NCI-H524 (cell line): Measurements from ENCODE around the gene MXRA5.
"Not testable (repeated sequence)": the region's sequence is repeated elsewhere in the genome, so short reads cannot be mapped to it uniquely, and the experiment has no call there.

Experiments used
- DNase-seq, 2 experiments: peaks; one replicate each; lab custom pipeline; 2025; lab: John Stamatoyannopoulos, UW

MXRA5 gene

DNA sequence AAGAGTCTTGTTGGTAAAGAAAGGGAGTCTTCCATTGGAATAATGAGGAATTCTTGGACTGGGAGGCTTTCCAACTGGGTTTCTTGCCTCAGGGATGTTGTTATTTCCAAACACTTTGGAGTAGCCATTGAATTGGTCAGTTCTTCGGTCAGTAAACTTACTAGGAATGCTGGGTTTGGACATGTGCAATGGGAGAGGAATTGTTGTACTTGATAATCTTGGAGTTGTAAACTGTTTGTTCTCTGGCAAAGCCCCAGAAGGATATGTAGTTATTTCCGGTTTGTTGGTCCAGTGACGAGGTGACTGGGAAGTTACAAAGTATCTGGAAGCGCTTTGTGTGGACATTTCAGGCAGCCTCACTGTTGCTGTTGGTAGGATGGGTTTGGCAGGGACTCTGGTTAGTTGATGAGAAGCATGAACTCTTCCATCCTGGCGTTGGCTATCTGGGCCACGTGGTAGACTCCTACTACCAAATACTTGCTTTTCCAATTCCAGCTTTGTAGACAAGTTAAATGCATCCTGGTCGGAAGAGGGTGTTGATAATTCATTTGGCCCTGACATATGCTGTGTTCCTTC, 25.9 kb downstream of the MXRA5 start:
- no peak for DNase-seq

DNA sequence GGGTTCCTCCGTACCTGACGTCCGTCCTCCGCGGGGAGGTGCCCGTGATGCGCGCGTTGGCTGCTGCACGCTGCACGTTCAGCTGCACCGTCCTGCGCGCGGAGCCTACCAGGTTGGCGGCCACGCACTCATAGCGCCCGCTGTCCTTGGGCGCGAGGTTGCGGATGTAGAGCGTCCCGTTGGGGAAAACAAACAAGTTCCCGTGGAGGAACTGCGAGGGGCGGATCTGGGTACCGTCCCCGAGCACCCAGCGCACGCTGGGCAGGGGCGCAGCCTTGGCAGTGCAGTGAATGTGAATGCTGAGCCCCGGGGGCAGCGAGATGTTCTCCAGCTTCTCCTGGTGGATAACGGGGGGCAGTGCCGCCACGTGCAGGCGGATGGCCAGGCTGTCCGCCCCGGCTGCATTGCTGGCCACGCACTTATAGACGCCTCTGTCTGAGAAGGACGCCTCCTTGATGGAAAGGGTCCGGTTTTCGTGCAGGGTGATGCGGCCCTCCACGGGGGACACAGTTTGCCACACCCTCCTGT, 29.2 kb downstream of the MXRA5 start:
- no peak for DNase-seq

DNA sequence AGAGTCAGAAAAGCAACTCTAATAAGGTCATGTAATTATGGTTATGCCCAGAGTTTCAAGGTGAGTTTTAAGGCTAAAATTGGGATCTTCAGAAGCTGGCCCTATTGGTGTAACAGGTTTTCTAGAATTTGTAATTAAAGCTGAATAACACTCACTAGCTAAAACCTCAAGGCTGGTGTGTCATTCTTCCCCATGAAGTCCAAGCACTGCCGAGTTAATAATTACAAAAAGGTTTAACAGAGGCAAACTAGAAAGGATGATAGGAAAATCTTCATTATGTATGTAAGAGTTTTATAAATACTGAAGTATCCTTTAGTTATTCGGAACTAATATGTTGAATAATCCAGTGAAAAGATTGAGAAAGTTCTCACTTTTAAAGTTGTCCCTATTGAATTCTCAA, 34.3 kb downstream of the MXRA5 start:
- DNase-seq: no peak

DNA sequence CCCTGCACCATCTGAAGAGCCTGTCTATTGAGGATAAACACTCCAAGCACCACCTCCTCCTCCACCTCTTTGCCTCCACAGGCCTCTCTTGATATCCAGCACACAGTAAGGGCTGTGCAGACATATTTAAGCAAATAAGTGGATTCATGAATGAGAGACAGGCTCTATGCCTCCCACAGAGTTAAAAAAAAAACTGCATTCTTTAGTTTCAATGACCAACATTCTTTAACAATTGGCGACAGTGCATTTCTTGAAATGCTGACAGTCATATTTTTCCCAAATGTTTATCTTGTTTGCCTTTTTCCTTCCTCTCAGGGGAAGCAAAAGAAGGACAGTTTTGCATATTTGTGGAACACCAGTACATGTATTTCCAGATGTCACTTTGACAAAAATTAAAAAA, 38.6 kb downstream of the MXRA5 start:
- DNase-seq: no peak

DNA sequence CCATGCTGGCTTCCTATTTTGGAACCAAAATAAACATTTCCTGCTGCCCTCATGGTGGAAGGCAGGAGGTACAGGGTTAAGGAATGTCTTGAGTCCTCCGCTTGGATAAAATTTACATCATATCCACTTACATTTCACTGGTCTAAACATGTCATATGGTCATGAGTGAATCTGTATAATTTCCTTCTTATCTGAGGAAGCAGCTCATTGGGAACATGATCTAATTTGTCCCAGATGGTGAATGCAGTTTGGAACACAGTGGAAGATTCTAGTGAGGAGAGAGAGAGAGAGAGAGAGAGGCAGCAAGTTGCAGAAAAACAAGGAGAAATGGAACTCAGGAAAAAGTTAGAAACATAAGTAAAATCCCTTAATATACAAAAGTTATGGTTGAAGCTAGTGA, 46.8 kb downstream of the MXRA5 start:
- DNase-seq: no peak

DNA sequence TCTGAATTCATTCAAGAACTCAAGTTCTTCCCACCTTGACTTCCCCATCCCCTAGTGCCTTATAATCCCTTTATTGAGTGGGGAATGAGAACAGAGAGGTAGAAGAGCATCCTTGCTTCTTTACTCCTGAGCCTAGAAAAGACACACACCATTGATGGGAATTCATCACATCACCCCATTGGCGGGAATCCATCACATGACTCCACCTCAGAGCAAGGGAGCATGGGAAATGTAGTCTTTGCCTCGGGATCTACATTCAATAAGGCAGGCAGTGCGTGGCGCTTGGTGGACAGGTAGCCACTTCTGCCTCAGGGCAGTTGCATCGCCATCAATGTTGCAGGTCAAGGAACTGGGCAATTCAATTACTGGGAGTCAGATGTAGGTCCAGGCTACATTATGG, 50.7 kb downstream of the MXRA5 start:
- peak; percentile 2 to 43 for DNase-seq

DNA sequence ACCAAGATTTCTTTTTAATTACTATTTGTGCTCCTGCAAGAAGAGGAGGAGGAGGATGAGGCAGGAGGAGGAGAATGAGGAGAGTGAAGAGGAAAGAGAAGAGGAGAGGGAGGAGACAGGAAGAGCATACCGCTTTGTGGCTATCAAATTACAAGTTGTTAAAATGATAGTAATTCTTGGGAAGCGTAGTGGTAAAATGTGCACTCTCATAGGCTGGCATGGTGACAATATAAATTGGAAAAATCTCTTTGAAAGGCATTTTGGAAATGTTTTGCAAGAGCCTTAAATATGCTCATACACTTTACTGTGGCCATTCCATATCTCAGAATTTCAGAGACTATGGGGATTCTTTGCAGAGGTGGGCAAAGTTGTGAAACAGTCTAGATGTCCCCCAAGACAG, 53.2 kb downstream of the MXRA5 start:
- no peak for DNase-seq

DNA sequence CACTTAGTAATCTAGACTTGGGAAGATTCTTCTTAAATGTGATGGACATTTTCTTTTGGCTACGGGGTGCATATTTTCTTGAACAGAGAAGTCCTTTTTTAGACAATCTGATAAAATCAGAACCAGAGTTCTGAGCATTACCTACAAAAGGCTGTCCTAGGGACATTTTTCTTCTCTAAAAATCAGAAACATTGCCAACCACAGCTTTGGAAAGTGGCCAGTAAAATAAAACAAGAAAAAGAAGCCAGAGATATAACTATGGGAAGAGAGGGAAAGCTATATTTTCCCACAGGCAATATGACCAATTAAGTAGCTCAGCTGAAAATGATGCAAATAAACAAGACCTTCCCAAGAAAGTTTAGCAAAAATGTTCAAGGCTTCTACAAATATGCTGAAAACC, 55.9 kb downstream of the MXRA5 start:
- no peak for DNase-seq

DNA sequence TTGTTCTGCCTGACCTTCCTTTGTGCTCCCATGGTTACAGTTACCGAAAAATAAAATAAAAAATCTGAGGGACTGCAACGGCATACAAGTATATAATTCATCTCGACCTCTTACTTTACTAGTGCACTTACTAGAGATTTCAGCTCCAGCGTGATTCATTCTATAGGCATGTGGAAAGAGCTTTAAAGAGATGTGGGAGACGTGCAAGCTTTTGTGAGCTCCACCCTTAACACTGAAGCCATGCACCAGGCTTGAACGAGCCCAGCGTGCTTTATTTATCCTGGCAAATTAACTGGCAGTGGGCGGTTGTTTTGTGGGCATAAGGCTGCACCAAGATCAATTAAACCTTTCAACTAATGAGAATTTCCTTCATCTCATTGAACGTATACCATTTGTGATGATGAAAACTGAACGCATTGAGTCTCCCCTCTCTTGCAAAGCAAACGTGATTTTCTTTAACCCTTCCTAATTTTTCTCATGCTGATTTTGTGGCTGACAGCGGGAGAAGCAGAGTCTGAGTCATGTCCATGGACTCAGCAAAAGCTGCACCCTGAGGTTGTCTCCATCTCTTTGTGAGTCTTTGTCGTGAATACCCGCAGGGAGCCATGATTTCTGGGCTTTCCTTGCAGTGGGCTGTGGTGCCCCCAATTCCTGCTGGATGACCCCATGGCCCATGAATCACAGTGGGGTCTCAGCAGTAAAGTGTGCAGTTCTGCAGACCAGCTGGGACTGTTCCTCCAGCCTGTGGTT, 60.1 kb downstream of the MXRA5 start:
- DNase-seq: no peak

DNA sequence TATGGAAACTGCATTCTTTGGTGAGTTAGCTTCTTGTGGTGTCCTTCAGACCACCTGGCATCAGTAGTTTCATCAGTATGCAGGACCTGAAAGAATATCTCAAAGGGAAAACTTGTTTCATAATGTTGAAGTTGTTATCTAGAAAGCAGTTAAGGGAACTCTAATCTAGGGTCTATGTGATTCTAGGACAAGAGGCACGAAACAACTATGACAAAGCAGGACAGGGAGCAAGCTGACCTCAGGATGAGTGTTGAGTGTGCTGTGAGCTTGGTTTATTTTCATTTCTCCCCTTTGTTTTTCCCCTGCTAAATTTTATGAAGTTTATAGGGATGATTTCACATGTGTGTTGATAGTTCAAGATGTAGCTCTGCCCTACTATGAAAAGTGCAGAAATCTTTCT, 65.7 kb downstream of the MXRA5 start:
- DNase-seq: no peak

DNA sequence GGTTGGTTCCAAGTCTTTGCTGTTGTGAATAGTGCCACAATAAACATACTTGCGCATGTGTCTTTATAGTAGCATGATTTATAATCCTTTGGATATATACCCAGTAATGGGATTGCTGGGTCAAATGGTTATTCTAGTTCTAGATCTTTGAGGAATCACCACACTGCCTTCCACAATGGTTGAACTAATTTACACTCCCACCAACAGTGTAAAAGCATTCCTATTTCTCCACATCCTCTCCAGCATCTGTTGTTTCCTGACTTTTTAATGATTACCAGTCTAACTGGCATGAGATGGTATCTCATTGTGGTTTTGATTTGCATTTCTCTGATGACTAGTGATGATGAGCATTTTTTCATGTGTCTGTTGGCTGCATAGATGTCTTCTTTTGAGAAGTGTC, 72.8 kb downstream of the MXRA5 start:
- DNase-seq: not testable (repeated sequence)

DNA sequence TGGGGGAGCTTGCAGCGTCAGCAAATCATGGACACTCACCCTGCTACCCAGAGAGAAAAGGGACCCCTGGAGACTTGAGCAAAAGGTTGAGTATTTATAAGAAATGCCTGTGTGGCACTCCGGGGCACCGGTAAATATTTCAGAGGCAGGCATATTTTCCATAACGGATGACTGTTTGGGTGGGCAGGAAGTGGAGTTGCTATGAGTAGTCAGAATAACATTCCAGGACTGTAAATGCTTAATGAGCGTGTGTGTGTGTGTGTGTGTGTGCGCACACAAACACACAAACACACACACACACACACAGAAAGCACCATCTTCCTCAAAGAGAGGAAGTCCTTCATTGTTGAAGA, 74.6 kb downstream of the MXRA5 start:
- DNase-seq: no peak

DNA sequence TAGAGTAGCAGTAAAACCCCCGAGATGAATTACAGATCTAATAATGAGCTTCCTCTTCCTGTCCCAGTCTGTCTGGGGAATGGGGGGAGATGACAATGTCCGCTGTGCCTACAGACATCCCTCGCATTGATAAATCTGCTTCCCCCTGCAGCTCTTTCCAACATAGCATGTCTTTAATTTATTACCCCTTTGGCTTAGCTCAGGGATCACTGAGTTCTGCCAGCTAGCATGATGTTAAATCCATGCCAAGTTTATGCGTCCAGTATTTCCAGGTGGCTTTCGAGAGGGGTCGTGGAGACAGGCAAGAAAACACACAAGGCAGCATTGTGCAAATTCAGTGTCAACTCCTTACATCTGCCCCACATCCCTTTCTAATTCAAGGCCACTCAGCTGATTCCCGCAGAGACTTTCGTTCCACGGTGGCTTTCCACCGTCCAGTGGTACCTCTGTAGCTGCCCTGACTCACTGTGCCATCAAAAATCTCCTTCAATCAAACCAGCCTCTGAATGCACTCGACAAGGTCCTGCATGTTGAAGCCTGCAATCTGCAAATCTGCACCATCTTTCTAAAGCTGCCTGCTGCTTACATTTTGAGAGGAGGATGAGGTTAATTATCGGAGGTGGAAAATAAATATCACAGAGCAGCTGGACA, 75.1 kb downstream of the MXRA5 start:
- peak in 1 of 2 experiments; percentile 8 for DNase-seq

DNA sequence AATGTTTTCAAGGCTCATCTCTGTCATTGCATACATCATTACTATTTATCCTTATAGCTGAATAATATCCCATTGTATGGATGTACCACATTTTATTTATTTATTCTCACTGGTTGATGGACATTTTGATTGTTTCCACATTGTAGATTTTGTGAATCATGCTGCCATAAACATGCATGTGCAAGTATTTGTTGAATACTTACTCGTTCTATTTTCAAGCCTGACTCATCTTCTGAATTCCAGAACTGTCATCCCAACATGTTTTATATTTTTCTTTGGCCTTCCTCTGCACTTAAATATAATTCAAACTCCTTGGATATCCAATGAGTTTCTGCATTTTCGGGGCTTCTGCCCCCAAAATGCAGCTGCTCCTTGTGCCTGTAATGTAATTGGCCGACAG, 77.6 kb downstream of the MXRA5 start:
- no peak for DNase-seq

DNA sequence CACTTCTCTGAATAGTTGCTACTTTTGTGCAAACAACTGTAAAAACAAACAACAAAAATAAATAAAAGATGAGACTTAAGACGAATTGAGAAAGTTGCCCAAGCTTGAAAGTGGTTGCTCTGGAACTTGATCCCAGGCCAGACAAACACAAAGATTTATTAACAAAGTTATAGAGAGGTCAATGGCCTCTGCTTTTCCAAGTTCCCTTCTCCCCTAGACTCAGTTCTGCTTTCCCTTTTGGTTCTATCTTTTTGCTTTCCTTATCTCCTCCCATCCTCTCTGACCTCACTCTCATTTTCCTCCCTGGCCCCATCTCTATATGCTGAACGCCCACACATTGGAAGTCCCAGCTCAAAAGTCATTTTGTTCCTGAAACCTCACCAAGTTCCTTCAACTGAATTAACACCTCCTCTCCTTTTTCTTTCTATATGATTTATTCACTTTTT, 82.7 kb downstream of the MXRA5 start:
- no peak for DNase-seq

DNA sequence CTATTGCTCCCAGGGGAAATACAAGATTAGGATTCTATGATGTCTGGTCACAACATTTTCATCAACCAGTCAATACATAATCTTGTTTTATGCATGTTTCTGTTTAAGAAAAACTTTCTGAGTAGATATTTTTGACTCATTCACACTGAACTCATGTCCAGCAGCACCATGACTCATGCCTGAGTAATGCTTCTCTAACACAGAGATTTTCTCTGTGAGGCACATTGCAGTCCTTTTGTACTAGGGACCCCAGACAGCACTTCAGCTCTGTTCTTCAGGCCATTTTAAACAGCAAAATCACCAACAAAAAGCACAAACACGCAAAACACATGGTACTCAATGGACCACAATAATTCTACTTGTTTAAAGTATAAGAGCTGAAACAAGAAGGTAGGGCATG, 83.6 kb downstream of the MXRA5 start:
- DNase-seq: no peak
